NCI-H510A treated with DMSO at 0.1 percent for 48 hours (cell line): Measurements from ENCODE around the gene PCDH9.
A peak's percentile ranks its signal among the peaks of the same experiment; 100 is the strongest.
"Not testable (repeated sequence)": the region's sequence is repeated elsewhere in the genome, so short reads cannot be mapped to it uniquely, and the experiment has no call there.

ENCODE experiments used
- DNase-seq: peaks from one replicate; lab custom pipeline; 2025; lab: John Stamatoyannopoulos, UW

The PCDH9 gene

DNA sequence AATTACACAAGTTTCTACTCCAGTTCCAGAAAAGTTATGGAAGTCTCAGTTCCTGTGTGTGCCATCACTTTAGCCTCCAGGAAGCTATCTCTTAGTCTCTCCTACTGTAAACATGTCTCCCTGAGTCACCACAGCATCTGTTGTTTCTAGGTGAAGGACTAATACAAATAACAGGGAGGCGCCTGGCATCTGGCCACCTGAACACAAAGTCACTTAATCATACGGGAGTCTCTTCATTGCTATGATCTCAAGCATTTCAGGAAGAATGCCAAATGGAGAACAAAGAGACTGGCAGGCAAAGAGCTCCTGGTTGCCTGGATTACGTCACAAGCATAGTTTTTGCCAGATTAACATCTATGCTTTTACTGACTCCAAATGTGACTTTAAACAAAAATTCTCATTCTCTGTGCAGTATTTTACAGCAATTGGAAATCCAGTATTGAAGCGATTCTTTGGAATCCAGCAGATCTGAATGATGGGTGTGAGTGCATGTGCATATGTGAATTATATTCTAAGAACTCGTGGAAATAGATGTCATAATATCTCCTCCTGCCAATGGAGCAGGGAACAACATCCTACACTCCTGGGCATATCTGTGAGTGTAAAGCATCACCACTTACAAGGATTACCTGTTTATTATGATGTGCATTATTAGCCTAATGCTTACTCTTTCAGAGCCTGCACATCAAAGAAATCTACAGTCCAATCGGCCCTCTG lies 572.8 kb downstream of the PCDH9 start:
- DNase-seq = peak; percentile 88

DNA sequence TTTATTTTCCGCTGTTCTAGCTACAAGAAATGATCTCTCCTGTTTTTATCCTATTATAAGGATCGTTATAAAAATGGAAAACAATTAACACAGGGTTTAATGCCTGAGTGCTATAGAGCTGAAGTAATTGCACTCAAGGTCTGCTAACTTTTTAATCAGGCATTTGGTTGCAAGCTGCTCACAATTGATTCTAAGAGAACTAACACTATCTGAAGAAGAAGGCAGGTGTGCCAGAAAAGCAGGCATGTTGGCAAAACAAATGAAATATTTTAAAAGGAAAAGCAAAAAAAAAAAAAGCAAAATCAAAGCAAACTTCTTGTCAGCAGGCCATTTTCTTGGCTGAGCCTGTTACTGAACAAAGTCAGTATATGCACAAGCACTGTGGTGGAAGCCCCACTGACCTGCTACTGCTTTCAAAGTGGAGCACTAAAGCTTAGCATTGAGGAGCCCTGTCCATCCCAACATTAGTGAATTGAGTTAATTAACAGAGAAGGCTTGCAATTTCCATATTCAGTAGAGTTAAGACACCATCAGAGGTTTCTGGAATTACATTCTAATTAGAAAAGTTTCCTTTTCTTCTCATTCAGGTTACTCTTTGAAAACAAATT lies 574.2 kb downstream of the PCDH9 start:
- DNase-seq = peak; percentile 14

- no peak for DNase-seq
These were observed 585.2 kb downstream of the PCDH9 start for GRCh38 chr13:66644855-66645460.

DNA sequence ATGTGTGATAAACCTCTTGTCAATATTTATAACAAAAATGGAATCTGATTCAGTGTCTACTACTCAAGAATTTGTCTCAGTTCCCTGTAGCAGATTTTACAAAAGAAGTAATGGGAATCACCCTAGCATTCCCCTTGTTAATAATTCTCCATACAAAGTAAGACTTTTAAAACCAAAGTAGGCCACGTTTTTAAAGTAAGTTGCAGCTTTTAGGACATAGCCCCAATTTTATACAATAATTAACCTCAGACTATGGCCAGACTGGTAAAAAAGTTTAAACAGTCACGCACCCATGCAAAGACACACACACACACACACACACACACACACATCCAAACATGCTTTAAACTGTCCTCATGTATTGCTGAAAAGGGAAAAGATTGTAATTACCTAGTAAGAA lies 589.9 kb downstream of the PCDH9 start:
- no peak for DNase-seq

DNA sequence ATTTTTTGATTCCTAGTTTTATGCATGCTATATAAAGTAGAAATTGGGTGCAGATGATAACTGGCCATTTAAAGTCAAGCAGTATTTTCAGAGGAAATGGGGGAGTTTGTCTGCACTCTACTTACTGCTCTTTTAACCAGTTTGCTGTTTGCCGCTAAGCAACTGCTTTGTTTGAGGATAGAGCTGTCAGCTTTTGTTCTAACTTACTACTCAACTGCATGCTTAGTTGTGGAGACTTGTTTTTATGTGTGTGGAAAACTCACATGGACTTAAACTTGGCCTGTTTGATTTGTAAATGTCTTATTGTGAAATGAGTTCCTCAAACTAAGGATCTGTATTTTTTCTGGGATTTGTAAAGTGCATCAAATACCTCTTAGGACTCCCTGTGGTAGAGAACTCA lies 591.1 kb downstream of the PCDH9 start:
- no peak for DNase-seq

DNA sequence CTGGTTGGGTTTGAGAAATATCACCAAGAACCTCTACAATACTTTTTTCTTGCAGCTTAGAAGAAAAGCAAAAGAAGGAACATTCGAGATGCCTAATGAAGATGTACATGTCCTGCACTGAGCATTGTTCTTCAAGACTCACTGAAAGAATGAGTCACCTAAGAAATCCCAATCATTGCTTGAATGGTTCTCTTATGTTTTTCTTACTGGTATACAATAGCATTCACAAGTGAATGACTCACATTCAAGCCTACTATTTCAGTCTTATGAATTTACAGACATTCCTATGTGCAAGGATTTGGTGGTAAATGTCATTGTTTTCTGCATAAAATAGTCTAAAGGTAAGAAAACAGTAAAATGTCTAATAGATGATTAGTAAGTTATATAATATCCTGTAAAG lies 594.6 kb downstream of the PCDH9 start:
- no peak for DNase-seq

GRCh38 chr13:66634384-66634783 lies 595.8 kb downstream of the PCDH9 start:
- no peak for DNase-seq

- DNase-seq = no peak
These were observed 602.6 kb downstream of the PCDH9 start for GRCh38 chr13:66627512-66627911.

DNA sequence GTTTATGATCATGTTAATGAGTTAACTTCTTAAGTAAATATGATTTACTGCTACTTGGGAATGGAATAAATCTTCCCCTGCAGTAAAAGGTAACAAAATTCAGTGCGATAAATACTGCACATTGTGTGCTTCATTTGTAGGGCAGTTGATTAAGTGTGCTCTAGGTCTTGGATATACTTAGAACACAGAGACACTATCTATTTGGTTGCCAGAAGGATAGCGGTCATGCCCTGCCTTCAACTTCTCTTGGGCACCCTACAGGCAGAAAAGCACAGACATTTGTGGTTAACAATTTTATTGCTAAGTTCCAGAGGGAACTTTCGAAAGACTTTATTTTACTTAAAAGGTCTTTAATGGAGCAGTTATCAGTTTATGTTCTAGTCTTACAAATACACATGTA lies 605.8 kb downstream of the PCDH9 start:
- DNase-seq = no peak

DNA sequence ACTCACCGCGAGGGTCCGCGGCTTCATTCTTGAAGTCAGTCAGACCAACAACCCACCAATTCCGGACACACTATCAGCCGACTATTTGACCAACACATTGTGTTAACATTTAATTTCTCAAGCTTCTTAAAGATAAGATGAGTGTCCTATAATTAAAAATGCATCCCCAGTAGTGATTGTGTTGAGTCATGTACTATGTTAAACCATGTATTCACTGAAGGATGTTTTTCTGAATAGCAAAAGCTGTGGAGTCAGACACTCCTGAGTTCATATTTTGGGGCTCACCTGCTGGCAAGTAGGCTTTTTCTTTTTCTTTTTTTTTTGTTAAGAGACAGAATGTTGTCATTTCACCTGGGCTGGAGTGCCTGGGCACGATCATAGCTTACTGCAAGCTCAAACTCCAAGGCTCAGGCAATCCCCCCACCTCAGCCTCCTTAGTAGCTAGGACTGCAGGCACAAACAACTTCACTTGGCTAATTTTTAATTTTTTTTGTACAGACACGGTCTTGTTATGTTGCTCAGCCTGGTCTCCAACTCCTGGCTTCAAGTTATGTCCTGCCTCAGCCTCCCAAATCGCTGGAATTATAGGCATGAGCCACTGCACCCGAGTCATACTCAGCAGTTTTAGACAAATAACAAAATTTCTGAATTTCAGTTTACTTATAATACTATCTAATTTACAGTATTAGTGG lies 606.9 kb downstream of the PCDH9 start:
- no peak for DNase-seq

DNA sequence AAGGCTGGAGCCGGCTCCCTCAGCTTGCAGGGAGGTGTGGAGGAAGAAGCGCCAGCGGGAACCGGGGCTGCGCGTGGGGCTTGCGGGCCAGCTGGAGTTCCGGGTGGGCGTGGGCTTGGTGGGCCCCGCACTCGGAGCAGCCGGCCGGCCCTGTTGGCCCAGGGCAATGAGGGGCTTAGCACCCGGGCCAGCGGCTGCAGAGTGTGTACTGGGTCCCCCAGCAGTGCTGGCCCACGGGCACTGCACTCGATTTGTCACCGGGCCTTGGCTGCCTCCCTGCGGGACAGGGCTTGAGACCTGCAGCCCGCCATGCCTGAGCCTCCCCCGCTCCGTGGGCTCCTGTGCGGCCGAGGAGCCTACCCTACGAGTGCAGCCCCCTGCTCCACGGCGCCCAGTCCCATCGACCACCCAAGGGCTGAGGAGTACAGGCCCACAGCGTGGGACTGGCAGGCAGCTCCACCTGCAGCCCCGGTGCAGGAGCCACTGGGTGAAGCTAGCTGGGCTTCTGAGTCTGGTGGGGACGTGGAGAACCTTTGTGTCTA lies 608.2 kb downstream of the PCDH9 start:
- not testable (repeated sequence) for DNase-seq

GRCh38 chr13:66618702-66619101 lies 611.4 kb downstream of the PCDH9 start:
- peak; percentile 20 for DNase-seq

- DNase-seq = no peak
These were observed 612.4 kb downstream of the PCDH9 start for GRCh38 chr13:66617786-66618185.

DNA sequence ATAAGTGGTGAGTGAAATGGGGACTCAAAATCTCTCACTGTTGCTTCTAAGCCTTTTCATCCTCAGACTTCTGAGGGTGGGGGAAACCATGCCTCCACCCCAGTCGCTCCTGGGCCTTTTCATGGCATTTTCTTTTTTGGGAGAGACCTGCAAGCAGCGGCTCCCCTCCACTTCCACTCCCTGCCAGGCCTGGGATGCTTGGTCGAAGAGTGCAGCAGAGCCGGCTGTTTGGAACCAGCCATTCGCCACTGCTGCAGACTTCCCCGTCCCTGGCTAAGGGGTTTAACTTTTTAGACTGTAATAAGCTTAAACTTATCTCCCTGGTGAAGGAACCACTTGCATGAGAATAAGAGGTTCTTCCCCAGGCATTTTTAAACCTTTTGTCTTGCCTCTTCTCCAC lies 617.2 kb downstream of the PCDH9 start:
- no peak for DNase-seq

DNA sequence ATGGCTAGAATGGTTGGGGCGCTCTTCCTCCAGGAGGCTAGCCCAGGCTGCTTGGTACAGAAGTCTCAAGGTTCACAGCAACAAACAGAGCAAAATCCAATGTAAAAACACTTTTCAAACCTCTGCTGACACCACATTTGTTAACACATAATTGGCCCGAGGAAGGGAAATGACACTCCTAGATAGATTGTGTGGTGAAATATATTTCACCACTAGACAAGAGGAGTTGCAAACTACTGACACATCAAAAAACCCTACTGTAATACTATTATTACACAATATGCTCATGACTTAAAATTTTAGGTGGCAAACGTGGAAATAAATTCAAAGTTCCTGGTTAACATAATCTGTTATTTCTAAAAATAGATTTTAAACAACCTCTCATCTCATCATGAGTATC lies 643.6 kb downstream of the PCDH9 start:
- no peak for DNase-seq

- DNase-seq = no peak
These were observed 644.4 kb downstream of the PCDH9 start for GRCh38 chr13:66585669-66586203.

- no peak for DNase-seq
These were observed 648.5 kb downstream of the PCDH9 start for GRCh38 chr13:66581675-66582074.

DNA sequence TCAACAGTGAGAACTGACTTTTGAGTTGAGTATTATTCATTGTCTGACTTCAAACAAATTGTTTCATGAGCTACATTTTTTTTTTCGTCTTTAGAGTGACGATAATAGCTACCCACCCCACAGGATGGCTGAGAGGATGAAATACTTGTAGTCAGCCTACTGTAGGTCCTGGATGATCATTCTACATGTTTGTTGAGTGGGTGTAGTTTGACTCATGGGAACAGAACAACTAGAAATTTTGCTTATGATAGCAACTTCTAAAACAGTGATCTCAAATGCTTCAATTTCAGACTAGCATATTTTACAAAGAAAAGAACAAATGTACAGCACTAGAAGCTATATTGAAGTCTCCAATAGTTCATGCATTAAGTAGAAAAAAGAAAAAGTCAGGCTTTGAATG lies 651.8 kb downstream of the PCDH9 start:
- DNase-seq = no peak

- no peak for DNase-seq
These were observed 652.8 kb downstream of the PCDH9 start for GRCh38 chr13:66577358-66577757.

GRCh38 chr13:66576381-66576780 lies 653.8 kb downstream of the PCDH9 start:
- no peak for DNase-seq

GRCh38 chr13:66574606-66575005 lies 655.5 kb downstream of the PCDH9 start:
- DNase-seq = no peak

- no peak for DNase-seq
These were observed 662.1 kb downstream of the PCDH9 start for GRCh38 chr13:66567899-66568612.
